GM12878 (cell line): ENCODE measurements around the gene SLC25A39.

Source experiments
- CTCF ChIP-seq, 3 experiments: IDR thresholded peaks in 2 of 3; conservative IDR thresholded peaks in 1 of 3; 2 replicates each; pipeline ENCODE4 v1.5.1; 2011; ENCODE audit warnings: low read depth in 3 of 3, low read length in 3 of 3, mild to moderate bottlenecking in 3 of 3, control low read depth in 2 of 3, moderate library complexity in 2 of 3, inconsistent platforms in 1 of 3, mixed read lengths in 1 of 3; ENCODE audit not compliant: control insufficient read depth in 2 of 3, insufficient read depth in 1 of 3; ENCODE audit errors: extremely low read depth in 1 of 3
- EP300 ChIP-seq, 2 experiments: fragments of 150-350 bp in 1 of 2; IDR thresholded peaks; 2 replicates each; pipeline ENCODE4 v1.6.1; 2011 to 2012; ENCODE audit warnings: low read depth in 2 of 2, low read length in 2 of 2, borderline replicate concordance in 1 of 2, improper control_type of control experiment in 1 of 2, inconsistent platforms in 1 of 2; ENCODE audit not compliant: control insufficient read depth in 1 of 2
- JUND ChIP-seq: IDR thresholded peaks from 2 replicates; pipeline ENCODE4 v1.6.1; 2012; ENCODE audit warnings: low read depth, mild to moderate bottlenecking, low read length, improper control_type of control experiment, moderate library complexity
- POLR2A ChIP-seq: IDR thresholded peaks from 2 replicates; pipeline ENCODE4 v1.6.1; 2011; ENCODE audit warnings: low read depth, mild to moderate bottlenecking, low read length
- SPI1 ChIP-seq: IDR thresholded peaks from 2 replicates; pipeline ENCODE4 v1.6.1; 2011; ENCODE audit warnings: low read depth, mild to moderate bottlenecking, low read length, moderate library complexity, borderline replicate concordance; ENCODE audit not compliant: insufficient read depth
- YY1 ChIP-seq: IDR thresholded peaks from 2 replicates; pipeline ENCODE4 v1.6.1; 2011; ENCODE audit warnings: low read depth, mild to moderate bottlenecking, low read length
- ZNF687 ChIP-seq: fragments of 450-650 bp; IDR thresholded peaks from 2 replicates; pipeline ENCODE4 v1.6.1; 2017; ENCODE audit warnings: mild to moderate bottlenecking, moderate library complexity
- TF ChIP-seq, protein P1 (sequence below): IDR thresholded peaks from 2 replicates; pipeline ENCODE4 v1.6.1; 2012; ENCODE audit warnings: low read depth, low read length, improper control_type of control experiment

- TF ChIP-seq POLR2A = no peak
- TF ChIP-seq JUND = no peak
- no peak for TF ChIP-seq SPI1
- no peak for TF ChIP-seq YY1
- no peak for TF ChIP-seq EP300 (IDR thresholded peaks at IDR 0.05; ENCODE audit: borderline replicate concordance in 1 of 2, control insufficient read depth in 1 of 2, low read depth in 2 of 2, low read length in 2 of 2)
- TF ChIP-seq CTCF (IDR thresholded peaks at IDR 0.05 in 2 of 3, conservative IDR thresholded peaks at IDR 0.05 in 1 of 3; ENCODE audit: control insufficient read depth in 2 of 3, extremely low read depth in 1 of 3, insufficient read depth in 1 of 3, low read depth in 3 of 3, low read length in 3 of 3) = no peak
- TF ChIP-seq, protein P1, sequence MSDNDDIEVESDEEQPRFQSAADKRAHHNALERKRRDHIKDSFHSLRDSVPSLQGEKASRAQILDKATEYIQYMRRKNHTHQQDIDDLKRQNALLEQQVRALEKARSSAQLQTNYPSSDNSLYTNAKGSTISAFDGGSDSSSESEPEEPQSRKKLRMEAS = no peak
- no peak for TF ChIP-seq ZNF687
Measured at GRCh38 chr17:44307387-44308186, 17.0 kb downstream of the SLC25A39 start.
